Measurements from ENCODE around the gene PTH1R.

PTH1R gene

GRCh38 chr3:46884427-46884826 lies 6.9 kb downstream of the PTH1R start:
- DNase-seq: no peak

GRCh38 chr3:46884929-46885328 lies 7.4 kb downstream of the PTH1R start:
- DNase-seq: no peak

GRCh38 chr3:46885612-46886011 lies 8.1 kb downstream of the PTH1R start:
- DNase-seq: no peak

- no peak for DNase-seq
These were observed 10.5 kb downstream of the PTH1R start for GRCh38 chr3:46887980-46888494.

- no peak for DNase-seq
These were observed 11.2 kb downstream of the PTH1R start for GRCh38 chr3:46888705-46889104.

GRCh38 chr3:46889381-46890110 lies 12.0 kb downstream of the PTH1R start:
- DNase-seq: no peak

GRCh38 chr3:46890132-46890531 lies 12.6 kb downstream of the PTH1R start:
- DNase-seq: no peak

GRCh38 chr3:46891132-46891531 lies 13.6 kb downstream of the PTH1R start:
- no peak for DNase-seq

GRCh38 chr3:46892285-46893145 lies 15.0 kb downstream of the PTH1R start:
- no peak for DNase-seq

GRCh38 chr3:46893146-46893748 lies 15.7 kb downstream of the PTH1R start:
- no peak for DNase-seq

GRCh38 chr3:46893763-46894162 lies 16.2 kb downstream of the PTH1R start:
- DNase-seq: no peak

GRCh38 chr3:46894256-46894655 lies 16.7 kb downstream of the PTH1R start:
- no peak for DNase-seq

- no peak for DNase-seq
These were observed 17.7 kb downstream of the PTH1R start for GRCh38 chr3:46895204-46895660.

- DNase-seq: no peak
These were observed 18.2 kb downstream of the PTH1R start for GRCh38 chr3:46895761-46896160.

GRCh38 chr3:46896386-46896785 lies 18.9 kb downstream of the PTH1R start:
- no peak for DNase-seq

- DNase-seq: no peak
These were observed 19.5 kb downstream of the PTH1R start for GRCh38 chr3:46897031-46897430.

- DNase-seq: no peak
These were observed 20.4 kb downstream of the PTH1R start for GRCh38 chr3:46897829-46898320.

GRCh38 chr3:46898321-46899150 lies 21.0 kb downstream of the PTH1R start:
- DNase-seq: no peak

GRCh38 chr3:46899151-46900006 lies 21.9 kb downstream of the PTH1R start:
- no peak for DNase-seq

GRCh38 chr3:46900007-46900292 lies 22.4 kb downstream of the PTH1R start:
- no peak for DNase-seq

- no peak for DNase-seq
These were observed 22.8 kb downstream of the PTH1R start for GRCh38 chr3:46900356-46900755.

- no peak for DNase-seq
These were observed 23.5 kb downstream of the PTH1R start for GRCh38 chr3:46901061-46901460.

Measured in amniotic stem cell (primary cell).